GM23338 (cell line): Measurements from ENCODE around the gene ABCA12. TPM values are rescaled to one million over a fixed set of nuclear protein-coding genes. Genes with fewer than 3 reads are reported as not detected.

Source experiments
- ATAC-seq: fragments of 200-7000 bp; cut with Tn5 transposase; 3 replicates; pipeline ENCODE4 v1.9.1; 2020
- DNase-seq: peaks from one replicate; pipeline ENCODE4 v3.0.0-alpha.2; 2015; ENCODE audit warnings: low spot score
- H2AFZ ChIP-seq: fragments of 200-600 bp; sonication (generic); 2 replicates; pipeline ENCODE4 v1.8.0; 2016; ENCODE audit warnings: antibody characterized with exemption, mild to moderate bottlenecking, moderate library complexity
- H3F3A ChIP-seq: fragments of 200-600 bp; sonication (generic); replicated peaks from 2 replicates; pipeline ENCODE4 v1.8.0; 2017; ENCODE audit warnings: antibody characterized with exemption, mixed run types, low read depth
- H3K27ac ChIP-seq: fragments of 200-600 bp; sonication (generic); 2 replicates; pipeline ENCODE4 v1.6.1; 2016; ENCODE audit warnings: low read depth
- H3K27me3 ChIP-seq: fragments of 200-600 bp; sonication (generic); 2 replicates; pipeline ENCODE4 v1.8.0; 2016; ENCODE audit warnings: mild to moderate bottlenecking, mixed run types, moderate library complexity; ENCODE audit not compliant: insufficient read depth
- H3K36me3 ChIP-seq: fragments of 200-600 bp; sonication (generic); 2 replicates; pipeline ENCODE4 v1.8.0; 2016; ENCODE audit warnings: mild to moderate bottlenecking; ENCODE audit not compliant: insufficient read depth
- H3K4me1 ChIP-seq: fragments of 200-600 bp; sonication (generic); 2 replicates; pipeline ENCODE4 v1.8.0; 2016; ENCODE audit warnings: mild to moderate bottlenecking, moderate library complexity; ENCODE audit not compliant: insufficient read depth
- H3K4me2 ChIP-seq: fragments of 200-600 bp; sonication (generic); 2 replicates; pipeline ENCODE4 v1.7.1; 2017; ENCODE audit warnings: mixed run types
- H3K4me3 ChIP-seq: fragments of 200-600 bp; sonication (generic); 2 replicates; pipeline ENCODE4 v1.6.1; 2016; ENCODE audit warnings: mixed run types
- H3K79me2 ChIP-seq: fragments of 200-600 bp; sonication (generic); replicated peaks from 2 replicates; pipeline ENCODE4 v1.8.0; 2017; ENCODE audit warnings: mild to moderate bottlenecking; ENCODE audit not compliant: insufficient read depth
- H3K9me2 ChIP-seq: fragments of 200-600 bp; sonication (generic); 2 replicates; pipeline ENCODE4 v1.8.0; 2017; ENCODE audit not compliant: insufficient read depth
- H4K20me1 ChIP-seq: fragments of 200-600 bp; sonication (generic); replicated peaks from 2 replicates; pipeline ENCODE4 v1.8.0; 2017; ENCODE audit warnings: mild to moderate bottlenecking; ENCODE audit not compliant: insufficient read depth
- H3K27ac Mint-ChIP-seq: 2 replicates; pipeline ENCODE4 v1.8.0; 2020; ENCODE audit warnings: inconsistent platforms, mild to moderate bottlenecking, moderate library complexity, mixed read lengths
- H3K27me3 Mint-ChIP-seq: 3 replicates; pipeline ENCODE4 v1.8.0; 2022; ENCODE audit warnings: low read depth, mild to moderate bottlenecking, moderate library complexity, mixed read lengths, inconsistent platforms; ENCODE audit not compliant: insufficient read depth, poor library complexity
- H3K36me3 Mint-ChIP-seq: 3 replicates; pipeline ENCODE4 v1.8.0; 2021; ENCODE audit warnings: low read depth, mild to moderate bottlenecking, inconsistent platforms, moderate library complexity, mixed read lengths
- H3K4me1 Mint-ChIP-seq: 3 replicates; pipeline ENCODE4 v1.8.0; 2020; ENCODE audit warnings: mild to moderate bottlenecking, inconsistent platforms, mixed read lengths
- H3K4me3 Mint-ChIP-seq: 3 replicates; pipeline ENCODE4 v1.8.0; 2021; ENCODE audit warnings: moderate library complexity, mild to moderate bottlenecking, inconsistent platforms, mixed read lengths
- H3K9me3 Mint-ChIP-seq: 3 replicates; pipeline ENCODE4 v1.8.0; 2020; ENCODE audit warnings: moderate library complexity, mild to moderate bottlenecking, inconsistent platforms, mixed read lengths
- CREB1 ChIP-seq: fragments of 250-450 bp; sonication (Bioruptor Pico); IDR thresholded peaks from 2 replicates; pipeline ENCODE4 v1.5.0; 2020; ENCODE audit warnings: low read depth, mild to moderate bottlenecking, moderate library complexity
- CTCF ChIP-seq, 2 experiments: fragments of 200-600 bp in 1 of 2; sonication (generic) in 1 of 2; conservative IDR thresholded peaks; 2 replicates each; pipeline versions ENCODE4 v1.5.1 to v1.6.1; 2016 to 2017; ENCODE audit warnings: antibody characterized with exemption in 2 of 2, low read depth in 2 of 2, mild to moderate bottlenecking in 2 of 2, moderate library complexity in 1 of 2
- ETS1 ChIP-seq: IDR thresholded peaks from 2 replicates; pipeline ENCODE4 v1.6.1; 2016; ENCODE audit warnings: antibody characterized with exemption
- EZH2 ChIP-seq: fragments of 200-600 bp; sonication (generic); IDR thresholded peaks from one replicate; pipeline ENCODE4 v1.8.0; 2017; ENCODE audit warnings: antibody characterized with exemption, mild to moderate bottlenecking, low read depth; ENCODE audit not compliant: unreplicated experiment
- EZH2phosphoT487 ChIP-seq: fragments of 200-600 bp; sonication (generic); IDR thresholded peaks from one replicate; pipeline ENCODE4 v1.8.1; 2018; ENCODE audit warnings: antibody characterized with exemption; ENCODE audit not compliant: unreplicated experiment
- JUNB ChIP-seq: IDR thresholded peaks from one replicate; pipeline ENCODE4 v1.6.1; 2016; ENCODE audit warnings: antibody characterized with exemption; ENCODE audit not compliant: unreplicated experiment
- NANOG ChIP-seq: IDR thresholded peaks from 2 replicates; pipeline ENCODE4 v1.6.1; 2016; ENCODE audit warnings: antibody characterized with exemption, borderline replicate concordance
- POLR2AphosphoS5 ChIP-seq: IDR thresholded peaks from 2 replicates; pipeline ENCODE4 v1.6.1; 2016; ENCODE audit warnings: antibody characterized with exemption, low read depth
- STAT1 ChIP-seq: IDR thresholded peaks from one replicate; pipeline ENCODE4 v1.6.1; 2016; ENCODE audit warnings: antibody characterized with exemption; ENCODE audit not compliant: unreplicated experiment
- ZNF114 ChIP-seq: fragments of 250-450 bp; sonication (Bioruptor Pico); IDR thresholded peaks from 2 replicates; pipeline ENCODE4 v1.5.0; 2020; ENCODE audit warnings: mild to moderate bottlenecking, moderate library complexity
- ZNF331 ChIP-seq: fragments of 250-450 bp; sonication (Bioruptor Pico); IDR thresholded peaks from 2 replicates; pipeline ENCODE4 v1.5.0; 2020; ENCODE audit warnings: low read depth, mild to moderate bottlenecking, moderate library complexity
- polyA plus RNA-seq: library from polyadenylated mRNA; unstranded; fragments of >200 nt; fragmentation: Nextera tagmentation; extraction: Ambion mirVana; gene quantifications from 2 replicates; pipeline ENCODE4 v1.2.1, GENCODE V29; 2016
- total RNA-seq: library from RNA; depleted of rRNA; stranded (reverse); fragments of >200 nt; shearing (Covaris generic); gene quantifications from 2 replicates; pipeline ENCODE4 v1.2.3, GENCODE V29; 2014
- TF ChIP-seq, protein P1 (sequence below): fragments of 250-450 bp; sonication (Bioruptor Pico); IDR thresholded peaks from 2 replicates; pipeline ENCODE4 v1.5.0; 2020; ENCODE audit warnings: mild to moderate bottlenecking, moderate library complexity
- TF ChIP-seq, protein P2 (sequence below): IDR thresholded peaks from one replicate; pipeline ENCODE4 v1.6.1; 2018; ENCODE audit warnings: antibody characterized with exemption; ENCODE audit not compliant: unreplicated experiment

Gene ABCA12
- total and polyA plus RNA-seq, 2 experiments from 2014 or later, result 0.05 to 0.10 TPM

GRCh38 chr2:214889301-214889700 lies 249.1 kb downstream of the ABCA12 start:
- H4K20me1 ChIP-seq, result no peaks in the 10 kb centered on the region
- no peaks in the 10 kb centered on the region for H3K27me3 ChIP-seq
- peaks cover 7% of the 10 kb centered on the region; the same call in 1 of the 2 replicates for H3K9me2 ChIP-seq
- H3K27me3 Mint-ChIP-seq, result no peaks in the 10 kb centered on the region
- DNase-seq (no peak), ATAC-seq (no peak)
- no peak overlapping the region for H3K4me2 ChIP-seq
- H3K79me2 ChIP-seq, result no peaks in the 10 kb centered on the region
- no peaks in the 10 kb centered on the region for H3F3A ChIP-seq
- no peaks in the 10 kb centered on the region for H3K36me3 ChIP-seq
- H3K4me1 Mint-ChIP-seq, result peaks cover 9% of the 10 kb centered on the region; the same call in 2 of the 3 replicates
- H3K4me3 Mint-ChIP-seq, result no peak overlapping the region
- TF ChIP-seq, protein P1, sequence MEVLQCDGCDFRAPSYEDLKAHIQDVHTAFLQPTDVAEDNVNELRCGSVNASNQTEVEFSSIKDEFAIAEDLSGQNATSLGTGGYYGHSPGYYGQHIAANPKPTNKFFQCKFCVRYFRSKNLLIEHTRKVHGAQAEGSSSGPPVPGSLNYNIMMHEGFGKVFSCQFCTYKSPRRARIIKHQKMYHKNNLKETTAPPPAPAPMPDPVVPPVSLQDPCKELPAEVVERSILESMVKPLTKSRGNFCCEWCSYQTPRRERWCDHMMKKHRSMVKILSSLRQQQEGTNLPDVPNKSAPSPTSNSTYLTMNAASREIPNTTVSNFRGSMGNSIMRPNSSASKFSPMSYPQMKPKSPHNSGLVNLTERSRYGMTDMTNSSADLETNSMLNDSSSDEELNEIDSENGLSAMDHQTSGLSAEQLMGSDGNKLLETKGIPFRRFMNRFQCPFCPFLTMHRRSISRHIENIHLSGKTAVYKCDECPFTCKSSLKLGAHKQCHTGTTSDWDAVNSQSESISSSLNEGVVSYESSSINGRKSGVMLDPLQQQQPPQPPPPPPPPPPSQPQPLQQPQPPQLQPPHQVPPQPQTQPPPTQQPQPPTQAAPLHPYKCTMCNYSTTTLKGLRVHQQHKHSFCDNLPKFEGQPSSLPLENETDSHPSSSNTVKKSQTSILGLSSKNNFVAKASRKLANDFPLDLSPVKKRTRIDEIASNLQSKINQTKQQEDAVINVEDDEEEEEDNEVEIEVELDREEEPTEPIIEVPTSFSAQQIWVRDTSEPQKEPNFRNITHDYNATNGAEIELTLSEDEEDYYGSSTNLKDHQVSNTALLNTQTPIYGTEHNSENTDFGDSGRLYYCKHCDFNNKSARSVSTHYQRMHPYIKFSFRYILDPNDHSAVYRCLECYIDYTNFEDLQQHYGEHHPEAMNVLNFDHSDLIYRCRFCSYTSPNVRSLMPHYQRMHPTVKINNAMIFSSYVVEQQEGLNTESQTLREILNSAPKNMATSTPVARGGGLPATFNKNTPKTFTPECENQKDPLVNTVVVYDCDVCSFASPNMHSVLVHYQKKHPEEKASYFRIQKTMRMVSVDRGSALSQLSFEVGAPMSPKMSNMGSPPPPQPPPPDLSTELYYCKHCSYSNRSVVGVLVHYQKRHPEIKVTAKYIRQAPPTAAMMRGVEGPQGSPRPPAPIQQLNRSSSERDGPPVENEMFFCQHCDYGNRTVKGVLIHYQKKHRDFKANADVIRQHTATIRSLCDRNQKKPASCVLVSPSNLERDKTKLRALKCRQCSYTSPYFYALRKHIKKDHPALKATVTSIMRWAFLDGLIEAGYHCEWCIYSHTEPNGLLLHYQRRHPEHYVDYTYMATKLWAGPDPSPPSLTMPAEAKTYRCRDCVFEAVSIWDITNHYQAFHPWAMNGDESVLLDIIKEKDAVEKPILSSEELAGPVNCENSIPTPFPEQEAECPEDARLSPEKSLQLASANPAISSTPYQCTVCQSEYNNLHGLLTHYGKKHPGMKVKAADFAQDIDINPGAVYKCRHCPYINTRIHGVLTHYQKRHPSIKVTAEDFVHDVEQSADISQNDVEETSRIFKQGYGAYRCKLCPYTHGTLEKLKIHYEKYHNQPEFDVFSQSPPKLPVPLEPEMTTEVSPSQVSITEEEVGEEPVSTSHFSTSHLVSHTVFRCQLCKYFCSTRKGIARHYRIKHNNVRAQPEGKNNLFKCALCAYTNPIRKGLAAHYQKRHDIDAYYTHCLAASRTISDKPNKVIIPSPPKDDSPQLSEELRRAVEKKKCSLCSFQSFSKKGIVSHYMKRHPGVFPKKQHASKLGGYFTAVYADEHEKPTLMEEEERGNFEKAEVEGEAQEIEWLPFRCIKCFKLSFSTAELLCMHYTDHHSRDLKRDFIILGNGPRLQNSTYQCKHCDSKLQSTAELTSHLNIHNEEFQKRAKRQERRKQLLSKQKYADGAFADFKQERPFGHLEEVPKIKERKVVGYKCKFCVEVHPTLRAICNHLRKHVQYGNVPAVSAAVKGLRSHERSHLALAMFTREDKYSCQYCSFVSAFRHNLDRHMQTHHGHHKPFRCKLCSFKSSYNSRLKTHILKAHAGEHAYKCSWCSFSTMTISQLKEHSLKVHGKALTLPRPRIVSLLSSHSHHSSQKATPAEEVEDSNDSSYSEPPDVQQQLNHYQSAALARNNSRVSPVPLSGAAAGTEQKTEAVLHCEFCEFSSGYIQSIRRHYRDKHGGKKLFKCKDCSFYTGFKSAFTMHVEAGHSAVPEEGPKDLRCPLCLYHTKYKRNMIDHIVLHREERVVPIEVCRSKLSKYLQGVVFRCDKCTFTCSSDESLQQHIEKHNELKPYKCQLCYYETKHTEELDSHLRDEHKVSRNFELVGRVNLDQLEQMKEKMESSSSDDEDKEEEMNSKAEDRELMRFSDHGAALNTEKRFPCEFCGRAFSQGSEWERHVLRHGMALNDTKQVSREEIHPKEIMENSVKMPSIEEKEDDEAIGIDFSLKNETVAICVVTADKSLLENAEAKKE (CRISPR knock-in tag), result no peak
- no peak for TF ChIP-seq EZH2
- TF ChIP-seq ZNF114 (CRISPR knock-in tag), result no peak
- no peak for TF ChIP-seq POLR2AphosphoS5
- no peak for TF ChIP-seq NANOG
- no peak for TF ChIP-seq JUNB
- TF ChIP-seq, protein P2, sequence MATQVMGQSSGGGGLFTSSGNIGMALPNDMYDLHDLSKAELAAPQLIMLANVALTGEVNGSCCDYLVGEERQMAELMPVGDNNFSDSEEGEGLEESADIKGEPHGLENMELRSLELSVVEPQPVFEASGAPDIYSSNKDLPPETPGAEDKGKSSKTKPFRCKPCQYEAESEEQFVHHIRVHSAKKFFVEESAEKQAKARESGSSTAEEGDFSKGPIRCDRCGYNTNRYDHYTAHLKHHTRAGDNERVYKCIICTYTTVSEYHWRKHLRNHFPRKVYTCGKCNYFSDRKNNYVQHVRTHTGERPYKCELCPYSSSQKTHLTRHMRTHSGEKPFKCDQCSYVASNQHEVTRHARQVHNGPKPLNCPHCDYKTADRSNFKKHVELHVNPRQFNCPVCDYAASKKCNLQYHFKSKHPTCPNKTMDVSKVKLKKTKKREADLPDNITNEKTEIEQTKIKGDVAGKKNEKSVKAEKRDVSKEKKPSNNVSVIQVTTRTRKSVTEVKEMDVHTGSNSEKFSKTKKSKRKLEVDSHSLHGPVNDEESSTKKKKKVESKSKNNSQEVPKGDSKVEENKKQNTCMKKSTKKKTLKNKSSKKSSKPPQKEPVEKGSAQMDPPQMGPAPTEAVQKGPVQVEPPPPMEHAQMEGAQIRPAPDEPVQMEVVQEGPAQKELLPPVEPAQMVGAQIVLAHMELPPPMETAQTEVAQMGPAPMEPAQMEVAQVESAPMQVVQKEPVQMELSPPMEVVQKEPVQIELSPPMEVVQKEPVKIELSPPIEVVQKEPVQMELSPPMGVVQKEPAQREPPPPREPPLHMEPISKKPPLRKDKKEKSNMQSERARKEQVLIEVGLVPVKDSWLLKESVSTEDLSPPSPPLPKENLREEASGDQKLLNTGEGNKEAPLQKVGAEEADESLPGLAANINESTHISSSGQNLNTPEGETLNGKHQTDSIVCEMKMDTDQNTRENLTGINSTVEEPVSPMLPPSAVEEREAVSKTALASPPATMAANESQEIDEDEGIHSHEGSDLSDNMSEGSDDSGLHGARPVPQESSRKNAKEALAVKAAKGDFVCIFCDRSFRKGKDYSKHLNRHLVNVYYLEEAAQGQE, result no peak
- TF ChIP-seq ZNF331 (CRISPR knock-in tag), result no peak
- TF ChIP-seq CREB1 (CRISPR knock-in tag), result no peak
- TF ChIP-seq CTCF (conservative IDR thresholded peaks at IDR 0.05; ENCODE audit: low read depth in 2 of 2), result no peak
- no peak for TF ChIP-seq ETS1
- TF ChIP-seq EZH2phosphoT487, result no peak
- TF ChIP-seq STAT1, result no peak
- H3K9me3 Mint-ChIP-seq, result no peaks in the 10 kb centered on the region; the same call in 2 of the 3 replicates
- no peak overlapping the region for H3K27ac Mint-ChIP-seq
- H3K27ac ChIP-seq, result no peak overlapping the region
- no peak overlapping the region for H2AFZ ChIP-seq
- H3K36me3 Mint-ChIP-seq, result no peaks in the 10 kb centered on the region
- no peaks in the 10 kb centered on the region; the same call in 1 of the 2 replicates for H3K4me1 ChIP-seq
- H3K4me3 ChIP-seq, result no peak overlapping the region
